AG09319 (cell line): ENCODE data around the gene SNED1.

Source experiments
- DNase-seq: peaks from one replicate; pipeline ENCODE4 v3.0.0-alpha.2; 2010; ENCODE audit warnings: low read depth; ENCODE audit errors: extremely low read depth
- TF ChIP-seq, protein P1 (sequence below): IDR thresholded peaks from 2 replicates; pipeline ENCODE4 v1.5.1; 2011; ENCODE audit warnings: low read depth, mild to moderate bottlenecking, inconsistent platforms, low read length, moderate library complexity

Gene SNED1

DNA sequence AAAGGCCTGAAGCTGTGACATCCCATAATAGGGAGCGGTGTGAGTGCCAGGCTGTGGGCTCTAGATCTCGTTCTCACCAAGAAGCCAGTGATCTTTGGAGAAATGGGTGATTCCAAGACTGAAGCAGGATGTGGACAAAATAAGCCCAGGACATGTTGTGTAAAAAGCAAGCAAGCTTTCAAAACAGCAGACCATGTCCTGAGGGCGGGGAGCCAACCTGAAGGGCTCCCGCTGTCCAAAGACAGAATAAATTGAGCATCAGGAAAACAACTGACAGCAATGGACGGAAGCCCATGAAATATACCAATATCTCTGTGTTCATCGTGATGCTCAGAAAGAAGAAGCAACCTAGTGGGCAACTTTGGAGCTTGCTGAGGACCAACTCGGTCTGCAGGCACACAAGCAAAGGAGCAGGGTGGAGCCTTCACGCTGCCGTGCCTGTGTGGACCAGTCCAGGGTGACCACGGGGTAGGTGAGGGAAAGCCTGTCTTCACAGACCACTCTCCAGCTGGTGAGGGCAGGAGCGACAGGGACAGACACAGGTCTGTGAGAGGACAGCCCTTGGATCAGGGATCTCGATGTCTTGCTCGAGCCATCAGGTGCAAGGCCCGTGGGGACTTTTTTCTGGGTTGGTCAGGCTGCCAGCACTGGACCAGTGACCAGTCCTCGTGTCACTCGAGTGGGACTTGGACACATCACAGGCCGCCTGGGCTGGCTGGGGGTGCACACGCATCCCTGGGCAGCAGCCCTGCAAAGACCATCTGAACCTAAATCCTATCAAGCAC, 82.2 kb downstream of the SNED1 start:
- DNase-seq = no peak
- TF ChIP-seq, protein P1, sequence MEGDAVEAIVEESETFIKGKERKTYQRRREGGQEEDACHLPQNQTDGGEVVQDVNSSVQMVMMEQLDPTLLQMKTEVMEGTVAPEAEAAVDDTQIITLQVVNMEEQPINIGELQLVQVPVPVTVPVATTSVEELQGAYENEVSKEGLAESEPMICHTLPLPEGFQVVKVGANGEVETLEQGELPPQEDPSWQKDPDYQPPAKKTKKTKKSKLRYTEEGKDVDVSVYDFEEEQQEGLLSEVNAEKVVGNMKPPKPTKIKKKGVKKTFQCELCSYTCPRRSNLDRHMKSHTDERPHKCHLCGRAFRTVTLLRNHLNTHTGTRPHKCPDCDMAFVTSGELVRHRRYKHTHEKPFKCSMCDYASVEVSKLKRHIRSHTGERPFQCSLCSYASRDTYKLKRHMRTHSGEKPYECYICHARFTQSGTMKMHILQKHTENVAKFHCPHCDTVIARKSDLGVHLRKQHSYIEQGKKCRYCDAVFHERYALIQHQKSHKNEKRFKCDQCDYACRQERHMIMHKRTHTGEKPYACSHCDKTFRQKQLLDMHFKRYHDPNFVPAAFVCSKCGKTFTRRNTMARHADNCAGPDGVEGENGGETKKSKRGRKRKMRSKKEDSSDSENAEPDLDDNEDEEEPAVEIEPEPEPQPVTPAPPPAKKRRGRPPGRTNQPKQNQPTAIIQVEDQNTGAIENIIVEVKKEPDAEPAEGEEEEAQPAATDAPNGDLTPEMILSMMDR = no peak

DNA sequence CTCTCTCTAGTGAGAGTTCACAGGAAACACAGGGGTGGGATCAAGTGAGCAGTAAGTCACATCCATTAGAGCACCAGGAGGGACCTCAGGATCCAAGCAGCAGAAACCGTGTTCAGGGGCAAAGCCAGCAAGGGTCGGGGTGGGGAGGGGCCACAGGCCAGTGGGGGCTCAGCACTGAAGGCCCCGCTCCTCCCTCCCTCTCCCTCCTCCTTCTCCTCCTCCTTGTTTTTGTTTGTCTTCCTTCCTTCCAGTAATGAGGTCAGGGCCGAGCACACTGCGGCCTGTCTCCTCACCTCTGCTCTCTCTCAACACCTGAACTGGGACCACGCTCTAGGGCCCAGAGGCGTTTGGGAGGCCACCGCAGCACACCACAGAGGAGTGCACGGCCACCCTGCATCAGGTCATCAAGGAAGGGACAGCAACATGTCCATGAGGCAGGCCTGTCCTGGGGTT, 82.8 kb downstream of the SNED1 start:
- DNase-seq = no peak
- TF ChIP-seq, protein P1 = no peak

DNA sequence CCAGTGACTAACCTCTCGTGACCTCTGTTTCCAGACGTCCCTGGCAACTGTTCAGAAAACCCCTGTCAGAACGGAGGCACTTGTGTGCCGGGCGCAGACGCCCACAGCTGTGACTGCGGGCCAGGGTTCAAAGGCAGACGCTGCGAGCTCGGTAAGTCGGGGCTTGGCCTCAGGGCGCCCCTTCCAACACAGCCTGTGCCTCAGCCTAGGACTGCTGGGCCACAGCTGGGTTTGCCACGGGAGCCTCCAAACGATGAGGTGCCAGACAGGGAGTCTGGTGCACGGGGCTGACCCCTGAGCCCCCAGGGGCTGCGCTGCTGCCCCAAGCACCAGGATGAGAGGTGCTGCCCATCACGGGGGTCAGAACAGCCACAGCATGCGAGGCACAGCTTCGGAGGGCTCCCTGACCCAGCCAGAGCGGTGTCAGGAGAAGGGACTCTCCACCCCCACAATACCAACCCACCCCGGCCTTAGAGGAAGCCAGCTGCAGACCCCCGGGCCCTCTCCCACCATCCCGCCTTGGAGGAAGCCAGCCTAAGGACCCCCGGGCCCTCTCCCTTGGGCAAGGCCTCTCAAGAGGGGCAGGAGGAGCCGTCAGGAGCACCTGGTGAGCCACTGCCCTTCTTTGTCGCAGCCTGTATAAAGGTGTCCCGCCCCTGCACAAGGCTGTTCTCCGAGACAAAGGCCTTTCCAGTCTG, 83.4 kb downstream of the SNED1 start:
- no peak for DNase-seq
- TF ChIP-seq, protein P1 = no peak

- no peak for DNase-seq
- TF ChIP-seq, protein P1 = no peak
These were observed 84.1 kb downstream of the SNED1 start for GRCh38 chr2:241082341-241083090.

DNA sequence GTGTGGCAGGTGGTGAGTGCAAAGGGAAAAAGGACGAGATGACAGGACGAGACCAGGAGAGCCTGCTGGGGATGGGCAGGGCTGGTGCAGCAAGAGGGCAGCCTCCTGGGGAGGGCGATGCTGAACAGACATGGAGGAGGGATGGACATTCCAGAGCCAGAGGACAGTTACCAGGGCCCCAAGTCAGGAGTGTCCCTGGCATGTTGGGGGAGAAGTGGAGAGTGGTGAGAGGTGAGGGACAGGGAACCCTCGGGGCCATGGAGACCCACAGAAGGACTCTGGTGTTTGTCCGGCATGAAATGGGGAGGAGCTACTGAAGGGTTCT, 84.6 kb downstream of the SNED1 start:
- DNase-seq = no peak
- TF ChIP-seq, protein P1 = no peak

- TF ChIP-seq, protein P1 = no peak
- DNase-seq = no peak
These were observed 86.5 kb downstream of the SNED1 start for GRCh38 chr2:241084856-241085444.
